Measurements from ENCODE around the gene CNGB1. TPM values are rescaled to one million over a fixed set of nuclear protein-coding genes. Genes with fewer than 3 reads are reported as not detected.

Gene CNGB1
- total and polyA plus RNA-seq, 4 donors, result under 0.01 TPM; not detected in 2

- WGBS, result 35% methylated on average over 4 of the region's 4 CpGs
- TF ChIP-seq ATF3 (IDR thresholded peaks at IDR 0.05), result no peak
- TF ChIP-seq NR2F2 (IDR thresholded peaks at IDR 0.05), result no peak
- TF ChIP-seq RXRA (IDR thresholded peaks at IDR 0.05), result no peak
- TF ChIP-seq HNF4G (IDR thresholded peaks at IDR 0.05), result no peak
- no peak for TF ChIP-seq RAD21 (IDR thresholded peaks at IDR 0.05)
- TF ChIP-seq FOXA2 (IDR thresholded peaks at IDR 0.05), result no peak
- TF ChIP-seq TAF1 (conservative IDR thresholded peaks at IDR 0.05), result no peak
- TF ChIP-seq CTCF (IDR thresholded peaks at IDR 0.05; ENCODE audit: low read depth, low read length, missing input control), result no peak
- no peak for TF ChIP-seq MAX (IDR thresholded peaks at IDR 0.05)
- TF ChIP-seq FOXA1 (IDR thresholded peaks at IDR 0.05), result no peak
- TF ChIP-seq HNF4A (conservative IDR thresholded peaks at IDR 0.05), result no peak
- TF ChIP-seq GABPA (IDR thresholded peaks at IDR 0.05 in 1 of 2, conservative IDR thresholded peaks at IDR 0.05 in 1 of 2), result no peak
- TF ChIP-seq EGR1 (IDR thresholded peaks at IDR 0.05; ENCODE audit: low read depth in 2 of 2), result no peak
- TF ChIP-seq REST (IDR thresholded peaks at IDR 0.05), result no peak
- TF ChIP-seq ZBTB33 (IDR thresholded peaks at IDR 0.05), result no peak
- TF ChIP-seq JUND (IDR thresholded peaks at IDR 0.05), result no peak
- no peaks in the 10 kb centered on the region for H3K36me3 ChIP-seq (ENCODE audit: control insufficient read depth in 4 of 4, insufficient read depth in 3 of 4, low read depth in 1 of 4, low read length in 3 of 4)
- peaks cover 0 to 3% (median 0%) of the 10 kb centered on the region in 4 donors for H3K4me1 ChIP-seq (ENCODE audit: control insufficient read depth in 4 of 4, insufficient read depth in 4 of 4, low read length in 3 of 4)
- H3K9me3 ChIP-seq (ENCODE audit: control insufficient read depth in 4 of 4, low read length in 3 of 4), result no peaks in the 10 kb centered on the region
- H3K27ac ChIP-seq (ENCODE audit: low read depth in 1 of 2, low read length in 2 of 2), result no peak overlapping the region
- no peak overlapping the region for H3K9ac ChIP-seq (ENCODE audit: low read depth in 1 of 2, low read length in 2 of 2)
- no peak overlapping the region for H3K4me3 ChIP-seq (ENCODE audit: low read depth in 1 of 3, low read length in 3 of 3)
- DNase-seq (ENCODE audit: low spot score), result no peak
- H3K27me3 ChIP-seq (ENCODE audit: control insufficient read depth in 4 of 4, insufficient read depth in 4 of 4, low read length in 3 of 4), result no peaks in the 10 kb centered on the region
Observed at GRCh38 chr16:57935904-57936303, 35.0 kb downstream of the CNGB1 start.

- 82% methylated on average over 2 of the region's 2 CpGs for WGBS
- TF ChIP-seq ATF3 (IDR thresholded peaks at IDR 0.05) (no peak), NR2F2 (IDR thresholded peaks at IDR 0.05) (no peak), TAF1 (conservative IDR thresholded peaks at IDR 0.05) (no peak), HNF4G (IDR thresholded peaks at IDR 0.05) (no peak), CTCF (IDR thresholded peaks at IDR 0.05; ENCODE audit: low read depth, low read length, missing input control) (no peak), MAX (IDR thresholded peaks at IDR 0.05) (no peak), RAD21 (IDR thresholded peaks at IDR 0.05) (no peak), RXRA (IDR thresholded peaks at IDR 0.05) (no peak), JUND (IDR thresholded peaks at IDR 0.05) (no peak), ZBTB33 (IDR thresholded peaks at IDR 0.05) (no peak), FOXA1 (IDR thresholded peaks at IDR 0.05) (no peak), EGR1 (IDR thresholded peaks at IDR 0.05; ENCODE audit: low read depth in 2 of 2) (no peak), FOXA2 (IDR thresholded peaks at IDR 0.05) (no peak)
Observed at GRCh38 chr16:57930533-57930932, 40.4 kb downstream of the CNGB1 start.

More at GRCh38 chr16:57930533-57930932, 40.4 kb downstream of the CNGB1 start:
- H3K9me3 ChIP-seq (ENCODE audit: control insufficient read depth in 4 of 4, low read length in 3 of 4), result no peaks in the 10 kb centered on the region
- DNase-seq (ENCODE audit: low spot score), result no peak
- no peaks in the 10 kb centered on the region for H3K27me3 ChIP-seq (ENCODE audit: control insufficient read depth in 4 of 4, insufficient read depth in 4 of 4, low read length in 3 of 4)
- no peak overlapping the region for H3K4me3 ChIP-seq (ENCODE audit: low read depth in 1 of 3, low read length in 3 of 3)
- H3K27ac ChIP-seq (ENCODE audit: low read depth in 1 of 2, low read length in 2 of 2), result no peak overlapping the region
- H3K36me3 ChIP-seq (ENCODE audit: control insufficient read depth in 4 of 4, insufficient read depth in 3 of 4, low read depth in 1 of 4, low read length in 3 of 4), result no peaks in the 10 kb centered on the region
- H3K9ac ChIP-seq (ENCODE audit: low read depth in 1 of 2, low read length in 2 of 2), result no peak overlapping the region
- no peaks in the 10 kb centered on the region for H3K4me1 ChIP-seq (ENCODE audit: control insufficient read depth in 4 of 4, insufficient read depth in 4 of 4, low read length in 3 of 4)

Data from liver (tissue), 9 donors.